Epithelial cell of esophagus (primary cell): ENCODE measurements around the gene MCL1.
A peak's percentile ranks its signal among the peaks of the same experiment; 100 is the strongest.

Experiments used
- DNase-seq: peaks from one replicate; pipeline ENCODE4 v3.0.0; 2010; ENCODE audit warnings: low read depth
- H3K4me3 ChIP-seq: 2 replicates; pipeline ENCODE4 v1.5.1; 2011; ENCODE audit warnings: mild to moderate bottlenecking, low read length, control low read depth
- TF ChIP-seq, protein P1 (sequence below): IDR thresholded peaks from 2 replicates; pipeline ENCODE4 v1.5.1; 2011; ENCODE audit warnings: low read depth, mild to moderate bottlenecking, low read length, control low read depth, inconsistent platforms; ENCODE audit not compliant: insufficient read depth; ENCODE audit errors: missing control alignments

Gene MCL1

DNA sequence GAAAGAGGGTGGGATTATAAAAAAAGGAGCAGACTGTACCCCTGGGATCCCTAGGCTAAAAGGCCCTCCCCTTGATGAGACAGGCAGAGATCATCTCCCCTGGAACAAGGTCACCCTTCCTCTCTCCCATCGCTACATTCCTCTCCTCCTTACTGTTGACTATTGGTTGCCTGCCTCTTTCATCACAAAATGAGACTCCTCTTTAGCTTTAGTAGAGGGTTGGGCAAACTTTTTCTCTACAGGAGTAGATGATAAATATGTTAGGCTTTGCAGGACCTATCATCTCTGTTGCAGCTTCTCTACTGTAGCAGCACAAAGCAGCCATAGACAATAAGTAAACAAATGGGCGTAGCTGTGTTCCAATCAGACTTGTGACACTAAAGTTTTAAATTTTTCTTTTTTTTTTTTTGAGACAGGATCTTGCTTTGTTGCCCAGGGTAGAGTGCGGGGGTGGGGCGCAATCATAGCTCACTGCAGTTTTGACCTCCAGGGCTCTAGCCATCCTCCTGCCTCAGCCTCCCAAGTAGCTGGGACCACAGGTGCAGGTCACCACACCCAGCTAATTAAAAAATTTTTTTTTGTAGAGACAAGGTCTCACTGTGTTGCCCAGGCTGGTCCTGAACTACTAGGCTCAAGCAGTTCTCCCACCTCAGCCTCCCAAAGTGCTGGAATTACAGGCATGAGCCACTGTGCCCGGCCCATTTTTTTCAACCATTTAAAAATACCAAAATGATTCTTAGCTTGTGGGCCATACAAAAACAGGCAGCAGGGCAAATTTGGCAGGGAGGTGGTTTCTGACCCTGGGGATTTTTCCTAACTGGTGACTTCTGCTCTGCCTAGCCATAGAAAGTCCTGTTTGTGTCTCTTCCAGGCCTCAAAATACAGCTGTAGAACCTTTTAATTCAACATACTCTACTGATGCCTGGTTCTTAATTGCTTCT is 15.1 kb downstream of the MCL1 start:
- TF ChIP-seq, protein P1, sequence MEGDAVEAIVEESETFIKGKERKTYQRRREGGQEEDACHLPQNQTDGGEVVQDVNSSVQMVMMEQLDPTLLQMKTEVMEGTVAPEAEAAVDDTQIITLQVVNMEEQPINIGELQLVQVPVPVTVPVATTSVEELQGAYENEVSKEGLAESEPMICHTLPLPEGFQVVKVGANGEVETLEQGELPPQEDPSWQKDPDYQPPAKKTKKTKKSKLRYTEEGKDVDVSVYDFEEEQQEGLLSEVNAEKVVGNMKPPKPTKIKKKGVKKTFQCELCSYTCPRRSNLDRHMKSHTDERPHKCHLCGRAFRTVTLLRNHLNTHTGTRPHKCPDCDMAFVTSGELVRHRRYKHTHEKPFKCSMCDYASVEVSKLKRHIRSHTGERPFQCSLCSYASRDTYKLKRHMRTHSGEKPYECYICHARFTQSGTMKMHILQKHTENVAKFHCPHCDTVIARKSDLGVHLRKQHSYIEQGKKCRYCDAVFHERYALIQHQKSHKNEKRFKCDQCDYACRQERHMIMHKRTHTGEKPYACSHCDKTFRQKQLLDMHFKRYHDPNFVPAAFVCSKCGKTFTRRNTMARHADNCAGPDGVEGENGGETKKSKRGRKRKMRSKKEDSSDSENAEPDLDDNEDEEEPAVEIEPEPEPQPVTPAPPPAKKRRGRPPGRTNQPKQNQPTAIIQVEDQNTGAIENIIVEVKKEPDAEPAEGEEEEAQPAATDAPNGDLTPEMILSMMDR, result no peak
- H3K4me3 ChIP-seq, result no peak overlapping the region
- peak; percentile 74 for DNase-seq

DNA sequence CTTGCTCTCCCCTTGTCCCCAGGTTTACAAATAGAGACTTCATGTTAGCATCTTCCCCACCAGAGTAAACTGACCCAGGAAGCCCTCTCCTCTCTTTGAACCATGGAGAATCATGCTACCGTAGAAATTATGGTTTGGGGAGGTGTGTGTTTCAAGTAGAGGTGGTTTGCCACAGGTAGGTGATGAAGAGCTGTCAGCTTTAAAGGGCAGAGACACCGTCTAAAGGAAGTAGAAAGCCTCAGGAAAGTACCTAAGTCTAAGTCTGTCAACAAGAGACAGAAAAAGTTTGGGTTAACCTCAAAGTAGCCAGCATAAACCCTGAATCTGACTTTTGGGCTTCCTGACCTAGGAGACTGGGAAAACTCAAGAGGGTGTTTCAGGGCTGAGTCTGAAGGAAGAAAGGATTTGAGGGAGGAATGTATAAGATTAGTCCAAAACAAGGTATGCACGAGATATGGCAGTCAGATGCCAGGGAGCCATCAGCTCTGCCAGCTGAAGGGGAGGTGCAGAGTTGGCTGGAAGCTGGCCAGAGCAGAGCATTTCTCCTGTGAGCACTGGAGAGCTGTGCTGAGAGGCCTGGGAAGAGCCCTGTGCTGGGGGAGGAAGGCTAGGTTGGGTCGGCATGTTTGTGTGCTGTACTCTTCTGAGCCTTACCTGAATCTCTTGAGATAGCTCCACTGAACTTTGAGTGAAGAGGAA is 15.9 kb downstream of the MCL1 start:
- peak; percentile 70 for DNase-seq
- TF ChIP-seq, protein P1, result no peak
- H3K4me3 ChIP-seq, result no peak overlapping the region

DNA sequence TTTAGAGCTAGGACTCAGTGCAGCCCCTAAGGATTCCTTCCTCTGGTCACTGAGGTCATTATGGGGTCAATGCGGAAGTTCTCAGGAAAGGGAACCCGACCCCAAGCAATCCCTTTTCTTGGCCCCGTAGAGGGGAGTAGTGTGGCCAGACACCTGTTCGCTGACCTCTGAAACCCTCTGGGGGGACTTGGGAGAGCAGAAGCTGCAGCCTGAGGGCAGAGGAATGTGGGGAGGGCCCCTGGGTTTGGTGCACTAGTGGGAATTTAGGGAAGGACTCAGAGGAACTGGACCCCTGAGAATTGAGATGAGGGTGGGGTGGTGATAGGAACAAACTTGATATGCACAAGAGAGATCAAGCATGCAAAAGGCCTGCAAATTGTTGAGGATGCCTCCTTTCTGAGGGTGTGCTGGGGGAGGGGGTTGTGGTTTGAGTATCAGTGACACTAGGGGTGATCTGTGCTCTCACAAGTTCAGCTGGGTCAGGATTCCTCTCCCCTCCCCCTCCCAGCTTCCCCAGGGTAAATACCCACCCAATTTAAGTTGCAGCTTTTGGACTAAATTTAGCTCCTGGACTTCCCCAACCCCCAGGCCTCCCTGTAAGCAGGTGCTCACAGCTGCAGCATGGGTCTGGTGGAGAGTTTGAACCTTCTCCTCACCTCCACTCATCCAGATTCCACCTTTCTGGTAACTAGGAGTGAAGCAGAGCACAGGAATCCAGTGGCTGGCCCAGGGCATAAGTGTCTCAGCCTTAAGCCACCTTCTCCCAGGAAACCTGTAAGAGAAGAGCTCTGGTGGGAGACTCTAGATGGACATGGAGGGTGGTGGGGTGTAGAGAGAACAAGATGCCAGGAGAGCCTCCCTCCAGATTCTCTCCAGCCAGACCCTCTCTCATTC is 16.7 kb downstream of the MCL1 start:
- TF ChIP-seq, protein P1, result no peak
- H3K4me3 ChIP-seq, result no peak overlapping the region
- peak; percentile 53 for DNase-seq

GRCh38 chr1:150561974-150562445 is 17.4 kb downstream of the MCL1 start:
- peak overlapping the region; percentile 76 for H3K4me3 ChIP-seq
- TF ChIP-seq, protein P1, result no peak
- DNase-seq, result peak; percentile 96

- TF ChIP-seq, protein P1, result peak; percentile 16
- DNase-seq, result peak; percentile 99
- peak overlapping the region; percentile 76 for H3K4me3 ChIP-seq
These were observed 18.0 kb downstream of the MCL1 start for GRCh38 chr1:150561254-150561973.

GRCh38 chr1:150560576-150561253 is 18.7 kb downstream of the MCL1 start:
- DNase-seq, result no peak
- TF ChIP-seq, protein P1, result peak; percentile 83

More at GRCh38 chr1:150560576-150561253, 18.7 kb downstream of the MCL1 start:
- H3K4me3 ChIP-seq, result peak overlapping the region; percentile 76
